Measurements from ENCODE around the gene SH3PXD2B. TPM values are rescaled to one million over a fixed set of nuclear protein-coding genes. Genes with fewer than 3 reads are reported as not detected.
"Not testable (repeated sequence)": the region's sequence is repeated elsewhere in the genome, so short reads cannot be mapped to it uniquely, and the experiment has no call there.

The SH3PXD2B gene
- total and polyA plus RNA-seq, 11 donors, result 1.1 to 22.7 (median 6.9) TPM

DNA sequence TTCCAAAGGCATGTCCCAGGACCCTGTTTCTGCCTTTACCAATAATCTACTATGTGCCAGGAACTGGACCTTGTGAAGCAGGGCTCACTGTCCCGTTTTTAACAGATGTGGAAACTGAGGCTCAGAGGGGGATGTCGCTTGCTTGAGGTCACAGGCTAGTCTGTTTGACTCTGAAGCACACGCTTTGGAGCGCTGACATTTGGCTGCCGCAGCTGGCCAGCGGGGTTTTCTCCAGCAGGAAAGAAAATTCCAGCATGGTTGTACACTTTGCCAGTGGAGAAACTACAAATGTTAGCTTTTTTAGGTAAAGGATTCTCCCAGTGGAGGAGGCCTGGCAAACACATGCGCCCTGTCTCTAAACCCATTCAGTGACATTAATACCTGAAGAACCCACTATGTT lies 50.5 kb downstream of the SH3PXD2B start:
- Histone ChIP-seq H3K36me3 (peaks cover 0 to 26% (median 12%) of the 10 kb centered on the region in 9 donors), H3K4me1 (peaks cover 0 to 39% (median 9%) of the 10 kb centered on the region in 12 donors), H3K9me3 (no peaks in the 10 kb centered on the region), H3K27me3 (no peaks in the 10 kb centered on the region), H3K4me3 (no peak overlapping the region), H3K27ac (peak overlapping the region in 11 of 12 donors; percentile 43 to 90 (median 77))
- no peak for TF ChIP-seq POLR2A (IDR thresholded peaks at IDR 0.05)
- TF ChIP-seq, protein P1, sequence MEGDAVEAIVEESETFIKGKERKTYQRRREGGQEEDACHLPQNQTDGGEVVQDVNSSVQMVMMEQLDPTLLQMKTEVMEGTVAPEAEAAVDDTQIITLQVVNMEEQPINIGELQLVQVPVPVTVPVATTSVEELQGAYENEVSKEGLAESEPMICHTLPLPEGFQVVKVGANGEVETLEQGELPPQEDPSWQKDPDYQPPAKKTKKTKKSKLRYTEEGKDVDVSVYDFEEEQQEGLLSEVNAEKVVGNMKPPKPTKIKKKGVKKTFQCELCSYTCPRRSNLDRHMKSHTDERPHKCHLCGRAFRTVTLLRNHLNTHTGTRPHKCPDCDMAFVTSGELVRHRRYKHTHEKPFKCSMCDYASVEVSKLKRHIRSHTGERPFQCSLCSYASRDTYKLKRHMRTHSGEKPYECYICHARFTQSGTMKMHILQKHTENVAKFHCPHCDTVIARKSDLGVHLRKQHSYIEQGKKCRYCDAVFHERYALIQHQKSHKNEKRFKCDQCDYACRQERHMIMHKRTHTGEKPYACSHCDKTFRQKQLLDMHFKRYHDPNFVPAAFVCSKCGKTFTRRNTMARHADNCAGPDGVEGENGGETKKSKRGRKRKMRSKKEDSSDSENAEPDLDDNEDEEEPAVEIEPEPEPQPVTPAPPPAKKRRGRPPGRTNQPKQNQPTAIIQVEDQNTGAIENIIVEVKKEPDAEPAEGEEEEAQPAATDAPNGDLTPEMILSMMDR (IDR thresholded peaks at IDR 0.05), result no peak
- intact Hi-C loops (cut with DNase I), result no loop called here
- 62 to 94% (median 84%) methylated on average over 6 to 7 of the region's 7 CpGs for WGBS, 4 donors
- ATAC-seq (peak in 3 of 4 donors; percentile 49 to 63 (median 59)), DNase-seq (peak in 1 of 5 donors; percentile 50)

DNA sequence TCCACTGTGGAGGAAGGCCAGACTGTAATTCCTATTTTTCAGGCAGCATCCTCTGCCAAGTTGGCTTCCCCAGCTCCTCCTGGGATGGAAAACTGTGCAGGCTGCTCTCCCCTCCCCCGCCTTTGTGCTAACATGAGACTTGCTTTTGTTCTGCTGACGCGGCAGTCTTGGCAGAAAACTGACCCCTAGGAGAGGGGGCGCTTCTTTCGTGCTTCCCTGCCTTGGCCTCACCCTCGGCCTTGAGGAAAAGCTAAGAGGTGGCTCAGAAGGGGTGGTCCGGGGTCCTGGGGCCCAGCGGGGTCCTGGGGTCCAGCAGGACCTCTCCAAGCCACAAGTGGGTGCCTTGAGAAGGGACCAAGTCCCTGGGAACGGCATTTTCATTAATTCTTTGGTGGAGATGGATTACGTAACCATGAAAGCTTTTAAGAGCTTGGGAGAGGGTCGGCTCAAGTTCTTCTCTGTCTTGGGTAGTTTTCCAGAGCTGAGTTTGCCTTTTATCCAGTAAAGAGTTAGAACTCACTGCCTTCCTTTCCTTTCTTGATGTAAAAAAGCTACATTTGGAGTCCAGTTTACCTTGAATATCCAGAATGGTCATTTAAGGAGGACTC lies 51.0 kb downstream of the SH3PXD2B start:
- H3K9me3 ChIP-seq, result no peaks in the 10 kb centered on the region
- peak overlapping the region in 11 of 12 donors; percentile 43 to 90 (median 80) for H3K27ac ChIP-seq
- TF ChIP-seq, protein P1 (IDR thresholded peaks at IDR 0.05), result no peak
- TF ChIP-seq POLR2A (IDR thresholded peaks at IDR 0.05), result no peak
- DNase-seq, result peak; percentile 80 to 89 (median 86)
- WGBS, 4 donors, result 48 to 63% (median 52%) methylated on average over 11 of the region's 11 CpGs
- peaks cover 0 to 39% (median 9%) of the 10 kb centered on the region in 12 donors for H3K4me1 ChIP-seq
- ATAC-seq, result peak; percentile 80 to 94 (median 88)
- no peaks in the 10 kb centered on the region for H3K27me3 ChIP-seq
- intact Hi-C loops (cut with DNase I), result no loop called here
- H3K4me3 ChIP-seq, result peak overlapping the region in 1 of 12 donors; percentile 2
- peaks cover 0 to 26% (median 12%) of the 10 kb centered on the region in 9 donors for H3K36me3 ChIP-seq

DNA sequence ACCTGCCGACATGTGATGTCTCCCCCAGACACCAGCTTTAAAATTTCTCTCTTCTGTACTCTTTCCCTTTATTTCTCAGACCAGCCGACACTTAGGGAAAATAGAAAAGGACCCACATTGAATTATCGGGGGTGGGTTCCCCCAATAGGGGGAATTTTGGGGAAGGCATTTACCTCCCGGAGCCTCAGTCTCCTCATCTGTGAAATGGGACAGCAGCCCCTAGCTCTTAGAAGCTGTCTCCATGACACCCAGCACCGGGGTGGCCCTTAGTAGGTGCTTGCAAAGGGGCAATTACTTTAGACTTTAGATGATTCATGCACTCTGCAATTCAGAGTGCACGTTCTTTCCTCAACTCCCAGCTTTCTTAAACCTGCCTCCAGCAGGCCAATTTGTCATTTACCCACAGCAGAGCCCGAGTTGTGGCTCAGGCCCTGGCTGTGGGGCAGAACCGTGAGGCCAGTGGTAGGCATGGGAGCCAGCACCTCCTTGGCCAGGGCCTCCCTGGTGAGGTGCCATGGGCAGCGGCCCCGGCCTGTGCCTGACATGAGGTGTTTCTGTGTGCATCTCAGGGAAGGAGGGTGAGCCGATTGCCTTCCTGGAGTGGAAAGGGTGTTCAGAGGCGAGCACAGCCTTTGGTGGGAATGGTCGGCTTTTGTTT lies 51.7 kb downstream of the SH3PXD2B start:
- no peaks in the 10 kb centered on the region for H3K27me3 ChIP-seq
- no peak for ATAC-seq
- H3K4me1 ChIP-seq, result peaks cover 0 to 36% (median 9%) of the 10 kb centered on the region in 12 donors
- 74 to 90% (median 76%) methylated on average over 13 of the region's 13 CpGs for WGBS, 4 donors
- H3K9me3 ChIP-seq, result peaks cover 0 to 4% (median 1%) of the 10 kb centered on the region in 12 donors
- peak overlapping the region in 1 of 12 donors; percentile 2 for H3K4me3 ChIP-seq
- TF ChIP-seq, protein P1 (IDR thresholded peaks at IDR 0.05), result no peak
- no peak for TF ChIP-seq POLR2A (IDR thresholded peaks at IDR 0.05)
- H3K36me3 ChIP-seq, result peaks cover 0 to 26% (median 12%) of the 10 kb centered on the region in 9 donors
- peak overlapping the region in 11 of 12 donors; percentile 43 to 90 (median 71) for H3K27ac ChIP-seq
- no peak for DNase-seq
- intact Hi-C loops (cut with DNase I), result no loop called here

DNA sequence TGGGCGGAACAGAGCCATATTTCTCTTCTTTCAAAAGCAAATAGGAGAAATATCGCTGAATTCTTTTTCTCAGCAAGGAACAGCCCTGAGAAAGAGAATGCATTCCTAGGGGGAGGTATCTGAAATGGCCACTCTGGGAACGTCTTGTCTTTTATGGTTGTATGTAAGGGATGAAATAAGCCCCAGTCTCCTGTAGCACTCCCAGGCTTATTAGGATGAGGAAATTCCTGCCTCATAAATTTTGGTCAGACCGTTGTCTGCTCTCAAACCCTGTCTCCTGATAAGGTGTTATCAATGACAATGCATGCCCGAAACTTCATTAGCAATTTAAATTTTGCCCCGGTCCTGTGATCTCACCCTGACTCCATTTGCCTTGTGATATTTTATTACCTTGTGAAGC lies 52.3 kb downstream of the SH3PXD2B start:
- DNase-seq; ATAC-seq; H3K27me3 ChIP-seq; H3K4me3 ChIP-seq; intact Hi-C loops (cut with DNase I): not testable (repeated sequence)
- Histone ChIP-seq H3K36me3 (peaks cover 0 to 25% (median 12%) of the 10 kb centered on the region in 9 donors), H3K9me3 (peaks cover 0 to 10% (median 4%) of the 10 kb centered on the region in 12 donors), H3K4me1 (peaks cover 0 to 30% (median 9%) of the 10 kb centered on the region in 12 donors), H3K27ac (peak overlapping the region in 1 of 12 donors; percentile 90)
- 92 to 96% (median 93%) methylated on average over 6 of the region's 6 CpGs for WGBS, 4 donors
